B cell (primary cell): Measurements from ENCODE around the gene BHMT. TPM values are rescaled to one million over a fixed set of nuclear protein-coding genes. Genes with fewer than 3 reads are reported as not detected.

ENCODE experiments used
- ATAC-seq: fragments of 200-7000 bp; cut with Tn5 transposase; one replicate; pipeline ENCODE4 v1.10.0; 2021; ENCODE audit warnings: low read depth, mild to moderate bottlenecking, moderate number of reproducible peaks, moderate library complexity
- CTCF ChIA-PET: fragments of 350-600 bp; sonication (Branson Sonifier 250); formaldehyde crosslinking; loops from one replicate; lab custom pipeline; 2021; ENCODE audit warnings: antibody characterized with exemption, inconsistent platforms; lab: Charles Lee
- POLR2A ChIA-PET: fragments of 350-600 bp; sonication (Branson Sonifier 250); formaldehyde crosslinking; loops from one replicate; lab custom pipeline; 2021; ENCODE audit warnings: antibody characterized with exemption; lab: Charles Lee
- DNase-seq: peaks from one replicate; pipeline ENCODE4 v3.0.0; 2013
- H2AFZ ChIP-seq: 2 replicates; pipeline ENCODE4 v1.6.1; 2012; ENCODE audit warnings: mild to moderate bottlenecking, low read depth, low read length; ENCODE audit not compliant: insufficient read depth, poor library complexity, severe bottlenecking
- H3K27ac ChIP-seq, 2 donors: 1 replicate in 1 of 2; 2 replicates in 1 of 2; pipeline ENCODE4 v1.5.1; 2012 to 2013; ENCODE audit warnings: low read length in 2 of 2, mild to moderate bottlenecking in 2 of 2, moderate library complexity in 1 of 2
- H3K27me3 ChIP-seq, 4 experiments: fragments of 200-600 bp in 1 of 4; sonication (generic) in 1 of 4; replicated peaks in 1 of 4; 1 replicate in 2 of 4; 2 replicates in 2 of 4; pipeline versions ENCODE4 v1.6.1 to v1.7.0; 2013 to 2016; ENCODE audit warnings: low read length in 3 of 4, mild to moderate bottlenecking in 2 of 4, mixed read lengths in 1 of 4, moderate library complexity in 1 of 4; ENCODE audit not compliant: insufficient read depth in 4 of 4, control insufficient read depth in 3 of 4; ENCODE audit errors: control extremely low read depth in 1 of 4
- H3K36me3 ChIP-seq, 2 experiments: replicated peaks in 1 of 2; 1 replicate in 1 of 2; 2 replicates in 1 of 2; pipeline versions ENCODE4 v1.6.1 to v1.7.1; 2013; ENCODE audit warnings: low read length in 1 of 2; ENCODE audit not compliant: insufficient read depth in 2 of 2, control insufficient read depth in 1 of 2; ENCODE audit errors: control extremely low read depth in 1 of 2, extremely low read depth in 1 of 2
- H3K4me1 ChIP-seq, 2 donors: fragments of 200-600 bp in 1 of 2; sonication (generic) in 1 of 2; 1 replicate in 1 of 2; 2 replicates in 1 of 2; pipeline versions ENCODE4 v1.5.1 to v1.6.1; 2013 to 2017; ENCODE audit warnings: low read length in 2 of 2; ENCODE audit not compliant: control insufficient read depth in 2 of 2, insufficient read depth in 2 of 2
- H3K4me2 ChIP-seq: replicated peaks from 2 replicates; pipeline ENCODE3; 2012; ENCODE audit warnings: mild to moderate bottlenecking, low read depth, low read length; ENCODE audit not compliant: poor library complexity, severe bottlenecking
- H3K4me3 ChIP-seq, 5 experiments: fragments of 200-600 bp in 1 of 5; sonication (generic) in 1 of 5; 1 replicate in 3 of 5; 2 replicates in 2 of 5; pipeline versions ENCODE4 v1.5.1 to v1.7.0; 2011 to 2016; ENCODE audit warnings: low read length in 4 of 5, mild to moderate bottlenecking in 4 of 5, low read depth in 2 of 5, control low read depth in 1 of 5, moderate library complexity in 1 of 5; ENCODE audit not compliant: insufficient read depth in 1 of 5; ENCODE audit errors: control extremely low read depth in 1 of 5, extremely low read depth in 1 of 5
- H3K79me2 ChIP-seq: fragments of 200-600 bp; sonication (generic); one replicate; pipeline ENCODE4 v1.6.0; 2016; ENCODE audit warnings: low read length; ENCODE audit not compliant: control insufficient read depth, insufficient read depth
- H3K9ac ChIP-seq: fragments of 200-600 bp; sonication (generic); 2 replicates; pipeline ENCODE4 v1.6.1; 2017; ENCODE audit warnings: mild to moderate bottlenecking, low read length, moderate library complexity
- H3K9me3 ChIP-seq, 3 donors: one replicate each; pipeline versions ENCODE4 v1.6.1 to v1.7.1; 2013; ENCODE audit warnings: low read length in 2 of 3; ENCODE audit not compliant: control insufficient read depth in 2 of 3, insufficient read depth in 1 of 3; ENCODE audit errors: control extremely low read depth in 1 of 3
- H4K20me1 ChIP-seq: 2 replicates; pipeline ENCODE4 v1.6.0; 2012; ENCODE audit warnings: mild to moderate bottlenecking, low read length; ENCODE audit not compliant: insufficient read depth, control insufficient read depth, poor library complexity, severe bottlenecking
- H3K27ac Mint-ChIP-seq: one replicate; pipeline ENCODE4 v1.8.0; 2021; ENCODE audit warnings: mixed read lengths
- H3K27me3 Mint-ChIP-seq: one replicate; pipeline ENCODE4 v1.8.0; 2021; ENCODE audit warnings: mixed read lengths
- H3K4me1 Mint-ChIP-seq: one replicate; pipeline ENCODE4 v1.8.0; 2021; ENCODE audit warnings: mixed read lengths
- H3K4me3 Mint-ChIP-seq: one replicate; pipeline ENCODE4 v1.8.0; 2021; ENCODE audit warnings: mixed read lengths
- H3K9me3 Mint-ChIP-seq: one replicate; pipeline ENCODE4 v1.8.0; 2022; ENCODE audit warnings: mixed read lengths; ENCODE audit not compliant: insufficient read depth
- EZH2 ChIP-seq: IDR thresholded peaks from 2 replicates; pipeline ENCODE4 v1.6.1; 2012; ENCODE audit warnings: borderline replicate concordance, low read depth, mild to moderate bottlenecking, moderate library complexity, low read length; ENCODE audit not compliant: insufficient read depth, poor library complexity, severe bottlenecking
- WGBS: methylation state at CpG from one replicate; pipeline ENCODE4 v1.1.5; 2013; ENCODE audit warnings: missing lambda C conversion rate; ENCODE audit not compliant: insufficient coverage; 5-methylcytosine and 5-hydroxymethylcytosine counted together
- intact Hi-C: fragments of 100-400 bp; cut with micrococcal nuclease; formaldehyde crosslinking; loops from one replicate; pipeline ENCODE4 v1.10.0; 2022
- polyA plus RNA-seq: library from polyadenylated mRNA; depleted of rRNA; stranded (reverse); fragments of >200 nt; gene quantifications from 2 replicates; pipeline ENCODE4 v1.2.3, GENCODE V29; 2012
- total RNA-seq, 2 donors: library from RNA; stranded (reverse); fragments of 120-200 nt in 1 of 2; gene quantifications; 1 replicate in 1 of 2; 2 replicates in 1 of 2; pipeline versions ENCODE4 v1.2.3 to v1.2.4, GENCODE V29; 2013 to 2022
- TF ChIP-seq, protein P1 (sequence below): fragments of 200-600 bp; IDR thresholded peaks from one replicate; pipeline ENCODE4 v1.8.0; 2022; ENCODE audit warnings: antibody characterized with exemption, mild to moderate bottlenecking

Gene BHMT
- total and polyA plus RNA-seq, 2 donors (not counting 1 experiment from before 2014, with no cell fraction given): not detected

DNA sequence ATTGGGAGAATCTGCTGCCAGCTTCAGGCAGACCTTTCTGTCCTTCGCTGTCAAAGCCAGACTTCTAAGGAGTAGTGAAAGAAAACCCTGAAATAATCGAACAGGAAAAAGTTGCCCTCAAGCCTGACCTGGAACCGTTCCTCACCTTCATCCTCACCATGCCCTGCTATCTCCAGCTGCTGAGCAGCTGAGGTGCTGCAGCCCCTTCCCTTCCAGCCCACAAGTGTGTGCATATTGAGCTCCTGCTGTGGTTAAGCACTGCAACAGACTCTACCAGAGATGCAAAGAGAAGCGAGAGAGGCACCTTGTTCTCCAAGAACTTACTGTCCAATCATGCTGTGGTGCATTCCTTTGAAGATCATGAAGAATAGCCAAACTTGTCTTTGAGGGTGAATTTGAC is 23.1 kb upstream of the BHMT start:
- Histone ChIP-seq H3K27ac (no peak overlapping the region), H3K4me2 (no peak overlapping the region), H3K36me3 (no peaks in the 10 kb centered on the region), H3K79me2 (no peaks in the 10 kb centered on the region), H4K20me1 (no peaks in the 10 kb centered on the region), H3K9me3 (no peaks in the 10 kb centered on the region), H2AFZ (no peak overlapping the region), H3K4me1 (no peaks in the 10 kb centered on the region), H3K4me3 (no peak overlapping the region), H3K9ac (no peak overlapping the region), H3K27me3 (peaks cover 0 to 6% (median 0%) of the 10 kb centered on the region in 4 experiments)
- no peaks in the 10 kb centered on the region for H3K4me1 Mint-ChIP-seq
- POLR2A ChIA-PET: no interaction called here
- DNase-seq: no peak
- CTCF ChIA-PET: no interaction called here
- TF ChIP-seq, protein P1, sequence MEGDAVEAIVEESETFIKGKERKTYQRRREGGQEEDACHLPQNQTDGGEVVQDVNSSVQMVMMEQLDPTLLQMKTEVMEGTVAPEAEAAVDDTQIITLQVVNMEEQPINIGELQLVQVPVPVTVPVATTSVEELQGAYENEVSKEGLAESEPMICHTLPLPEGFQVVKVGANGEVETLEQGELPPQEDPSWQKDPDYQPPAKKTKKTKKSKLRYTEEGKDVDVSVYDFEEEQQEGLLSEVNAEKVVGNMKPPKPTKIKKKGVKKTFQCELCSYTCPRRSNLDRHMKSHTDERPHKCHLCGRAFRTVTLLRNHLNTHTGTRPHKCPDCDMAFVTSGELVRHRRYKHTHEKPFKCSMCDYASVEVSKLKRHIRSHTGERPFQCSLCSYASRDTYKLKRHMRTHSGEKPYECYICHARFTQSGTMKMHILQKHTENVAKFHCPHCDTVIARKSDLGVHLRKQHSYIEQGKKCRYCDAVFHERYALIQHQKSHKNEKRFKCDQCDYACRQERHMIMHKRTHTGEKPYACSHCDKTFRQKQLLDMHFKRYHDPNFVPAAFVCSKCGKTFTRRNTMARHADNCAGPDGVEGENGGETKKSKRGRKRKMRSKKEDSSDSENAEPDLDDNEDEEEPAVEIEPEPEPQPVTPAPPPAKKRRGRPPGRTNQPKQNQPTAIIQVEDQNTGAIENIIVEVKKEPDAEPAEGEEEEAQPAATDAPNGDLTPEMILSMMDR: no peak
- ATAC-seq: no peak
- H3K27ac Mint-ChIP-seq: no peak overlapping the region
- H3K27me3 Mint-ChIP-seq: peaks cover 20% of the 10 kb centered on the region
- intact Hi-C loops: no loop called here
- H3K9me3 Mint-ChIP-seq: no peaks in the 10 kb centered on the region
- 84% methylated on average over 3 of the region's 4 CpGs for WGBS
- H3K4me3 Mint-ChIP-seq: no peak overlapping the region

- no peak overlapping the region for H3K27ac ChIP-seq
- H3K4me2 ChIP-seq: no peak overlapping the region
- DNase-seq (no peak), ATAC-seq (no peak)
- H3K4me1 ChIP-seq: no peaks in the 10 kb centered on the region
- H3K36me3 ChIP-seq: no peaks in the 10 kb centered on the region
- WGBS: no CpG with 5 or more reads among the region's 3 CpGs
- no peak overlapping the region for H3K27ac Mint-ChIP-seq
- H3K9ac ChIP-seq: no peak overlapping the region
- no peaks in the 10 kb centered on the region for H4K20me1 ChIP-seq
- no peak overlapping the region for H3K4me3 Mint-ChIP-seq
- CTCF ChIA-PET: no interaction called here
- H3K9me3 ChIP-seq: no peaks in the 10 kb centered on the region
- peaks cover 0 to 6% (median 0%) of the 10 kb centered on the region in 4 experiments for H3K27me3 ChIP-seq
- TF ChIP-seq, protein P1: no peak
- no peak for TF ChIP-seq EZH2
- H3K79me2 ChIP-seq: no peaks in the 10 kb centered on the region
- H3K4me1 Mint-ChIP-seq: no peaks in the 10 kb centered on the region
- H2AFZ ChIP-seq: no peak overlapping the region
- no peak overlapping the region for H3K4me3 ChIP-seq
- peaks cover 24% of the 10 kb centered on the region for H3K27me3 Mint-ChIP-seq
- H3K9me3 Mint-ChIP-seq: no peaks in the 10 kb centered on the region
- POLR2A ChIA-PET: no interaction called here
- intact Hi-C loops: no loop called here
Observed at GRCh38 chr5:79091064-79091463, 20.5 kb upstream of the BHMT start.
